Measurements from ENCODE around the gene TOR1AIP2. TPM values are rescaled to one million over a fixed set of nuclear protein-coding genes. Genes with fewer than 3 reads are reported as not detected.
A peak's percentile ranks its signal among the peaks of the same experiment; 100 is the strongest.

The TOR1AIP2 gene
- total RNA-seq, 1 experiment from 2014 or later = 73.9 TPM

DNA sequence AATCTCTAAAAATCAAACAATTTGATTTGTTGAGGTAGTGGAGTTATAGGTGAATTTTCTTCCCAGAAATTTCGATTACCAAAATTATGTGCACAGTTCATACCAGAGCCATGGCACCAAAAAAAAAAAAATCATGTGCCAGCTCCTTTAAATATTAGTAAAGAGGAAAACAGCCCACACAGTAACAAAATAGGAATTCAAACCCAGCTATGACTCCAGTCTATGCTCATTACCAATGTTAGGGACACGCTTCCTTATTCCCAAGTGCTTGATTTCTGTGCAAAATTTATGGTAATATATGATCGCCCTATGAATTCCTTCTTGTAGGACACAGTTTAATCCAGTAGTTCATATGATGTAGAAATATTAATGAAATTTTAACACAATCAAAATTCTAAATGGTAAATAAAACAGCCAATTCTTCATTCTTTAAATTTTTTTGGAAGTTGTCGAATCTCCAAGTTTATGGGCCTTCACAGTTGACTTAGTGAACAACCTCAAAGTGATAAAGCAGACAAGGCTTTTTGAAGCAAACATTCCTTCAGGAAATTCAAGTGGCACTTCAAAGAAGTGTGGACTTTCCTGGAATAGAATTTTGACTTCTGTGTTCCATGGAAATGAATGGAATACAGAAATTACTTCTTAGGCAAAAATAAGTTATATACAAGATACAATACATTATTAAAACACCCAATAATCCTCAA lies 1.9 kb downstream of the TOR1AIP2 start:
- Mint-ChIP-seq H3K27ac (no peak overlapping the region), H3K27me3 (ENCODE audit: low read depth) (no peaks in the 10 kb centered on the region), H3K9me3 (no peaks in the 10 kb centered on the region), H3K4me1 (peaks cover 15 to 19% of the 10 kb centered on the region in 2 experiments), H3K4me3 (peak overlapping the region in 1 of 2 experiments; percentile 88; a peak in 1 of 5 replicates), H3K36me3 (ENCODE audit: insufficient read depth in 1 of 3, low read depth in 3 of 3) (peaks cover 10 to 36% (median 30%) of the 10 kb centered on the region in 3 experiments; a peak in 6 of 7 replicates)
- no peaks in the 10 kb centered on the region for H3K9me3 ChIP-seq (ENCODE audit: control insufficient read depth, low read depth, low read length)
- no peaks in the 10 kb centered on the region for H3K4me1 ChIP-seq (ENCODE audit: insufficient read depth, low read length)
- H3K9ac ChIP-seq (ENCODE audit: extremely low read depth, insufficient read length, low read length) = no peak overlapping the region
- peak overlapping the region; percentile 40 for H3K4me2 ChIP-seq (ENCODE audit: insufficient read depth, insufficient read length, low read length)
- H3K79me1 ChIP-seq (ENCODE audit: insufficient read depth, low read depth, low read length, poor library complexity, severe bottlenecking) = peaks cover 4% of the 10 kb centered on the region
- no peaks in the 10 kb centered on the region for H3K27me3 ChIP-seq (ENCODE audit: insufficient read depth, low read length)
- no peak overlapping the region for H2BK20ac ChIP-seq (ENCODE audit: low read depth, low read length, poor library complexity, severe bottlenecking)
- H3K14ac ChIP-seq (ENCODE audit: insufficient read depth, low read length) = no peak overlapping the region
- H3K18ac ChIP-seq (ENCODE audit: insufficient read length, low read depth, low read length) = no peak overlapping the region
- H2BK5ac ChIP-seq (ENCODE audit: insufficient read length, low read length) = no peak overlapping the region
- peaks cover 12% of the 10 kb centered on the region; the same call in 1 of the 2 replicates for H3K79me2 ChIP-seq (ENCODE audit: insufficient read depth, low read length)
- TF ChIP-seq, protein P1, sequence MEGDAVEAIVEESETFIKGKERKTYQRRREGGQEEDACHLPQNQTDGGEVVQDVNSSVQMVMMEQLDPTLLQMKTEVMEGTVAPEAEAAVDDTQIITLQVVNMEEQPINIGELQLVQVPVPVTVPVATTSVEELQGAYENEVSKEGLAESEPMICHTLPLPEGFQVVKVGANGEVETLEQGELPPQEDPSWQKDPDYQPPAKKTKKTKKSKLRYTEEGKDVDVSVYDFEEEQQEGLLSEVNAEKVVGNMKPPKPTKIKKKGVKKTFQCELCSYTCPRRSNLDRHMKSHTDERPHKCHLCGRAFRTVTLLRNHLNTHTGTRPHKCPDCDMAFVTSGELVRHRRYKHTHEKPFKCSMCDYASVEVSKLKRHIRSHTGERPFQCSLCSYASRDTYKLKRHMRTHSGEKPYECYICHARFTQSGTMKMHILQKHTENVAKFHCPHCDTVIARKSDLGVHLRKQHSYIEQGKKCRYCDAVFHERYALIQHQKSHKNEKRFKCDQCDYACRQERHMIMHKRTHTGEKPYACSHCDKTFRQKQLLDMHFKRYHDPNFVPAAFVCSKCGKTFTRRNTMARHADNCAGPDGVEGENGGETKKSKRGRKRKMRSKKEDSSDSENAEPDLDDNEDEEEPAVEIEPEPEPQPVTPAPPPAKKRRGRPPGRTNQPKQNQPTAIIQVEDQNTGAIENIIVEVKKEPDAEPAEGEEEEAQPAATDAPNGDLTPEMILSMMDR (conservative IDR thresholded peaks at IDR 0.05) = no peak
- no peak overlapping the region for H2AK5ac ChIP-seq (ENCODE audit: insufficient read length, low read length)
- peaks cover 9% of the 10 kb centered on the region for H3K23me2 ChIP-seq (ENCODE audit: insufficient read length, low read depth, low read length, poor library complexity, severe bottlenecking)
- H2BK120ac ChIP-seq (ENCODE audit: low read depth, low read length, poor library complexity, severe bottlenecking) = no peak overlapping the region
- no peak overlapping the region for H3K23ac ChIP-seq (ENCODE audit: insufficient read length, low read depth, low read length)
- no peak overlapping the region for H4K5ac ChIP-seq (ENCODE audit: insufficient read length, low read depth, low read length)
- no peak overlapping the region for H3K56ac ChIP-seq (ENCODE audit: insufficient read length, low read depth, low read length)
- no peak overlapping the region for H3T11ph ChIP-seq (ENCODE audit: low read length)
- no CpG with 5 or more reads among the region's 4 CpGs for WGBS (ENCODE audit: extremely low coverage, insufficient read length, low lambda C conversion rate)
- no peak overlapping the region for H4K91ac ChIP-seq (ENCODE audit: insufficient read length, low read depth, low read length)
- no peak overlapping the region for H3K4ac ChIP-seq (ENCODE audit: low read depth, low read length)
- no peak for DNase-seq
- H4K20me1 ChIP-seq (ENCODE audit: control insufficient read depth, insufficient read depth, insufficient read length) = no peaks in the 10 kb centered on the region
- H4K8ac ChIP-seq (replicated peaks; ENCODE audit: insufficient read length, low read depth, low read length) = no peak overlapping the region
- H2AFZ ChIP-seq (ENCODE audit: low read length) = no peak overlapping the region
- no peak overlapping the region for H3K27ac ChIP-seq (ENCODE audit: insufficient read length, low read depth, low read length)
- H2BK12ac ChIP-seq (ENCODE audit: insufficient read length, low read depth, low read length) = no peak overlapping the region
- H2BK15ac ChIP-seq (ENCODE audit: low read depth, low read length) = no peak overlapping the region

All from H9 (cell line).